K562 (cell line): ENCODE data around the gene SLC39A11.

Experiments used
- CEBPG ChIP-seq, 3 experiments: fragments of 200-800 bp in 1 of 3; sonication (Bioruptor generic) in 1 of 3; sonication (generic) in 1 of 3; formaldehyde crosslinking in 1 of 3; IDR thresholded peaks in 2 of 3; conservative IDR thresholded peaks in 1 of 3; 2 replicates each; pipeline versions ENCODE4 v1.6.1 to v1.8.0; 2016 to 2022; ENCODE audit warnings: missing compliant biosample characterization in 2 of 3, missing genetic modification characterization in 2 of 3, mild to moderate bottlenecking in 1 of 3, missing genetic modification reagents in 1 of 3
- IRF2 ChIP-seq: sonication (generic); formaldehyde crosslinking; IDR thresholded peaks from 2 replicates; pipeline ENCODE4 v1.8.1; 2022; ENCODE audit warnings: mild to moderate bottlenecking, missing genetic modification reagents
- POLR2AphosphoS5 ChIP-seq: IDR thresholded peaks from 2 replicates; pipeline ENCODE4 v1.6.1; 2011; ENCODE audit warnings: mild to moderate bottlenecking, low read depth, low read length, moderate library complexity; ENCODE audit not compliant: control insufficient read depth, insufficient read depth
- SIX5 ChIP-seq, 2 experiments: IDR thresholded peaks; 2 replicates each; pipeline ENCODE4 v1.6.1; 2011; ENCODE audit warnings: low read length in 2 of 2, borderline replicate concordance in 1 of 2, low read depth in 1 of 2, mild to moderate bottlenecking in 1 of 2, moderate library complexity in 1 of 2; ENCODE audit not compliant: insufficient read depth in 1 of 2
- SMC3 ChIP-seq: conservative IDR thresholded peaks from 2 replicates; pipeline ENCODE4 v1.6.1; 2011; ENCODE audit warnings: low read depth, low read length, improper control_type of control experiment; ENCODE audit not compliant: insufficient read depth
- ZNF766 ChIP-seq: fragments of 200-800 bp; sonication (Bioruptor generic); conservative IDR thresholded peaks from 2 replicates; pipeline ENCODE4 v1.6.1; 2016; ENCODE audit warnings: missing genetic modification characterization, missing compliant biosample characterization

DNA sequence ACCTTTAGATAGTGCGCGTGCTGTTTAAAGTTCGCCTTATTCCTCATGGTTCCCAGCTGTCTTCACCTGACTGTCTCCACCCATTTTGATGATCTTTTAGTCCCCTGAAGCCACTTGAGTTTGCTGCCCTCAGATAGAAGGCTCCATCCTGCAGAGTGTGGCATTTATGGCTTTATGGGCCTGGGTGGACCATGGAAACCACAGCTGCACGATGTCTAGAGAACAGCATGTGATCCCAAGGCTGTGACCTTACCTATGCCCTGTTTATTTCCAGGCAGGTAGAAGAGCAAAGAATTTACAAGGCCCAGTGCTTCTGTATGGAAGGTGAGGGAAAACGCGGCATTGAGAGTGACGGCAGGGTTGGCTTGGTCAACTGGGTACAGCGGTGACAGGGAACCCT is 356.9 kb downstream of the SLC39A11 start:
- TF ChIP-seq SMC3 (no peak), IRF2 (CRISPR knock-in tag) (no peak), POLR2AphosphoS5 (no peak), SIX5 (IDR thresholded peaks at IDR 0.05; ENCODE audit: borderline replicate concordance in 1 of 2, insufficient read depth in 1 of 2, low read depth in 1 of 2, low read length in 2 of 2) (no peak), CEBPG (CRISPR knock-in tag; IDR thresholded peaks at IDR 0.05) (no peak), CEBPG (tag; conservative IDR thresholded peaks at IDR 0.05 in 1 of 2, IDR thresholded peaks at IDR 0.05 in 1 of 2) (no peak), ZNF766 (no peak)
